ENCODE results near the gene MAP9. TPM values are rescaled to one million over a fixed set of nuclear protein-coding genes. Genes with fewer than 3 reads are reported as not detected.
A peak's percentile ranks its signal among the peaks of the same experiment; 100 is the strongest.
"Not testable (repeated sequence)": the region's sequence is repeated elsewhere in the genome, so short reads cannot be mapped to it uniquely, and the experiment has no call there.

Gene MAP9
- total RNA-seq, 1 experiment from 2014 or later = 3.6 TPM

DNA sequence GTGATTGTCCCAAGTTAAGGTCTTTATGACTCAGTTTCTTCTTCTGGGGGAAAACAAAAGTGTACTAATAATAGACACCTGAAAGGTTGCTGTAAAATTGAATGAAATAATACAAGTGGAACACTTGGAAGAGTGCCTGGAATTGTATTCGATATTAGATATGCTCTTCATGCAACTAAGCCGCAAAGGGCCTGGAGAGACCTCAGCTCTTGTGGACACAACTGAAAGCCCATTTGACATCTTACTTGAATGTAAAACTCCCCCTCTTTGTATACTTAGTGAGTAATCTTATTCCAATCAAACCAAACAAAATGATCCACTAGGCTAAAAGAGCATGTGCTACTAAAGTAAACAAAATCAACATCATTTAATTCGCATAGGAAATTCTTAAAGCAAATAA lies 511 bp upstream of the MAP9 start:
- in situ Hi-C loops (cut with HindIII; ENCODE audit: low pct_unique_long_range_greater_than_20kb, low sequenced_read_pairs) = no loop called here

DNA sequence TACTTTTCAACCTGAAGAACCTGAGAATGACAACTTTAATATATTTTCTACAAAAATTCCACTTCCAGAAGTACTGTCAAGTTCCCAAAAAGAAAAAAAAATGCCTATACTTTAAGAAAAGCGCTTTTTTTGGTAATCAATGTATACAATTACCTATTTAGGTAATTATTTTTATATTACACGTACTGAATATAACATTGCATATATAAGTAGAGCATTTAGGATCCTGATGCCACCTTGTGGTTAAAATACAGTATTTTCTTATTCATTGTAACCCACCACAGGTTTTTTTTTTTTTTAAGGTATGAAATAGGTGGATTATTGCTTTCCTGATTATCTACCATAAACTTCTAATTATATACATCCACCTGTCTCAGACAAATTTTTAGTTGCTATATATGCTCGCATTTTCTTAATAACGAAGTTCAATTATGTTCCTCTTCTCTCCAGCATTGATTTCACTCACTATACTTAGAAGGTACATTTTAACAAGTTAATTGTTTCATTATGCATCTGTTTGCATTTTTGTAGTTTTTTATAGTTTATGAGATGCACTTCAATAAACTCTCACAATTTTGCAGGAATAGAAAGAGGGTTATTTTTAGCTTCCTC lies 5.2 kb downstream of the MAP9 start:
- DNase-seq (ENCODE audit: low read depth, low spot score) = peak; percentile 38
- in situ Hi-C loops (cut with HindIII; ENCODE audit: low pct_unique_long_range_greater_than_20kb, low sequenced_read_pairs) = no loop called here

More for the DNA sequence above, 511 bp upstream of the MAP9 start:
- DNase-seq (ENCODE audit: low read depth, low spot score) = no peak

DNA sequence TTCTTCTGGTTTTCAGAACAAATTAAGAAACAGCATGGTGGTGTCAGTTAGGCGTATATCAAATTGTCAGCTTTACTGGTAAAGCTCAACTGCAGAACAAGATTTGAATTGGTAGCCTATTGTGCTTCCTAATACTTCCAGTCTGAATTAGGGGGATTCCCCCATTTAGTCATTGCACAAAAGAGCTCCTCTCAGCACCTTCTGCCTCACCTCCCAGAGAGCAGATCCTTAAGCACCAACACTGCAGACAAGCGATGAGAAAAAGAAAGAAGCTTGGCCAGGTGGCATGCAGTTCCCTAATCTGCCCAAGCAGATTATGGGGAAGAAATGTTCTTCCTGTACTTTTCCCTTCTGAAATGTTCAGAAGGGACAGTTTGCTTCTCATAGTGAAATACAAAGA lies 9.2 kb downstream of the MAP9 start:
- no peak for DNase-seq (ENCODE audit: low read depth, low spot score)
- in situ Hi-C loops (cut with HindIII; ENCODE audit: low pct_unique_long_range_greater_than_20kb, low sequenced_read_pairs) = no loop called here

GRCh38 chr4:155353923-155354540 lies 22.7 kb downstream of the MAP9 start:
- DNase-seq (ENCODE audit: low read depth, low spot score) = peak; percentile 65
- in situ Hi-C loops (cut with HindIII; ENCODE audit: low pct_unique_long_range_greater_than_20kb, low sequenced_read_pairs) = no loop called here

GRCh38 chr4:155342142-155342541 lies 34.6 kb downstream of the MAP9 start:
- DNase-seq (ENCODE audit: low read depth, low spot score) = peak; percentile 13
- in situ Hi-C loops (cut with HindIII; ENCODE audit: low pct_unique_long_range_greater_than_20kb, low sequenced_read_pairs) = no loop called here

DNA sequence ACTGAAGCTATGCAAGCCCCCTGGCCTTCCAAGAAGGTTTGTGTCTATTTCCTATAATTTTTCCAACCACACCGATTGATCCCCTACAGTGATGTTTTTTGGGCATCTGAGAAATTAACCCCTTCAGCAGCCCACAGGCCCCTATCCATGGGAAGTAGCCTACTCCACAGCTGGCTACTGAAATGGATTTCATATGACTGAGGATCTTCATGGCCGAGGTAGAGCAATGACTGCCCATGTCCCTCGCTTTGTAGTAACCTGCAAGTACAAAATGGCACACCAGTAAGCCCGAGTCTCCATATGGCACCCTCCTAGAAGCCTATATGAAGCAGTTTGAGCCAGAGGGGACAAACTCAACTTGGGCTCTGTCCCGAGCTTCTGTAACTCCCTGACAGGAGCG lies 36.8 kb downstream of the MAP9 start:
- no peak for DNase-seq (ENCODE audit: low read depth, low spot score)
- in situ Hi-C loops (cut with HindIII; ENCODE audit: low pct_unique_long_range_greater_than_20kb, low sequenced_read_pairs) = no loop called here

- in situ Hi-C loops (cut with HindIII; ENCODE audit: low pct_unique_long_range_greater_than_20kb, low sequenced_read_pairs) = no loop called here
- no peak for DNase-seq (ENCODE audit: low read depth, low spot score)
Observed at GRCh38 chr4:155339588-155339987, 37.2 kb downstream of the MAP9 start.

GRCh38 chr4:155338196-155338595 lies 38.6 kb downstream of the MAP9 start:
- in situ Hi-C loops (cut with HindIII; ENCODE audit: low pct_unique_long_range_greater_than_20kb, low sequenced_read_pairs) = no loop called here
- no peak for DNase-seq (ENCODE audit: low read depth, low spot score)

DNA sequence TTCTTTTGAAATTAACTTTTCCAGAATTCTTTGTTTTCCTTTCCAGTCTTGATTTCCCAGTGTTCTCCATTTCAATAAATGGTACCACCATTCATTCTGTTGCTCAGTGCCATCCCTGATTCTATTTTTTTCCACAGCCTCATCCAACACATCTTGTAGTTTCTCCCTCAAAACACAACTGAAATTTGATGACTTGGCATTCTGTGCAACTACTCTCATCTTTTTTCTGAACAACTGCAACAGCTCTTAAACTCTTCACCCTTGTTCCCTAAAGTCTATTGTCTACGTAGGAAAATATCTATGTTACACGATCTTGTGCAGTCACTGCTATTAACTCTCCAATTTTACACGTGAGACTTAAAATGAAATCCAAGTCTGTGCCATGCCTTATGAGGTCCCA lies 40.5 kb downstream of the MAP9 start:
- DNase-seq (ENCODE audit: low read depth, low spot score) = no peak
- in situ Hi-C loops (cut with HindIII; ENCODE audit: low pct_unique_long_range_greater_than_20kb, low sequenced_read_pairs) = no loop called here

DNA sequence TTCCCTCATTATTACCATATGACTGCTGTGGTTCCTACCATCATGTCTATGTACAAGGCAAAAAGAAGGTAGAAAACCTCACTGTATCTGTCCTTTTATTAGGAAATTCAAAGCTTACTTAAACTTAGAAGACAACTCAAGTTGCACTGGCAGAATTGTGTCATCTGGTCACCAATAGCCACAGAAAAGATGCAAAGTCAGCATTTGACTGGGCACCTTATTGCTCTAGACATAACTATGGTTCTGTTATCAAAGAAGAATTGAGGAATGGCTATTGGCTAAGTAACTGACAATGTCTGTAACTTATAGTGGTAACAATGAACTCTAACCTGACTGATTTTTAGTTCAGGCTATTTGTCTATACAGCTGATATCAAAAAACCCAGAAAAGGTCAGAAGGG lies 45.3 kb downstream of the MAP9 start:
- in situ Hi-C loops (cut with HindIII; ENCODE audit: low pct_unique_long_range_greater_than_20kb, low sequenced_read_pairs) = no loop called here

DNA sequence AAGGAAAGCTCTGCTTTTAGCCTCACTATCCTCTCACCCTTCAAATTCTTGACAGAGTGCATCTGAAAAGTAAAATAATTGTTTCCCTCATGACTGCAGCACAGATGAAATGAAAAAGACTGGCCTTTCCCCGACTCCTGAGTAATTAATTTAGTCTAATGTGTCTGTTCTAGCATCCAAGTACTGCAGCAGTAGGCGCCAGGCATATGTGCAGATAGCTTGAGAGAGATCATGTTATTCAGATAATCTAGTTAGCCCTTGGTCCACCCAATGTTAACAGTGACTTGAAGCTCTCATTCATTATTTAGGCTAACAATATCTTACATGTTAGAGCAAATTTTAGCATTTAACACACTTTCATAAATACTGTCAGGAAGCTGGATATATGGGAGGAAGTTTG lies 54.0 kb downstream of the MAP9 start:
- DNase-seq (ENCODE audit: low read depth, low spot score) = no peak
- in situ Hi-C loops (cut with HindIII; ENCODE audit: low pct_unique_long_range_greater_than_20kb, low sequenced_read_pairs) = no loop called here

More for the DNA sequence above, 45.3 kb downstream of the MAP9 start:
- no peak for DNase-seq (ENCODE audit: low read depth, low spot score)

DNA sequence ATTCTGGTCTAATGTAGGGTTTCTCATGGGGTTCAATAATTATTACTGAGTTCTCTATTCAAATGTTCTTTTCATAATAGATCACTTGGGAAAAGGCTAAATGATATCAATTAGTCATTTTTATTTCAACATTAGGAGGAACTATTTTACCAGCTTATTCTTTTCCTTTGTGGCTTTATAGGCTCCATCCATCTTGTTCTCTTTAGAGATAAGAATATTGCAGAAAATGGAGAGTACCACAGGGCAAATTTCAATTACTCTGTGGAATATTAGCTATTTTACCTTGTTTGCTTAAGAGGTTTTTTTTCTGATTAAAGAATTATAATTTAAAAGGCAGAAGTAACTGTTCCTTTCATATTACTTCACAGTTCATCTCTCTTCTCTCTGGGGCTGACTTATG lies 55.8 kb downstream of the MAP9 start:
- in situ Hi-C loops (cut with HindIII; ENCODE audit: low pct_unique_long_range_greater_than_20kb, low sequenced_read_pairs) = no loop called here
- no peak for DNase-seq (ENCODE audit: low read depth, low spot score)

- in situ Hi-C loops (cut with HindIII; ENCODE audit: low pct_unique_long_range_greater_than_20kb, low sequenced_read_pairs) = no loop called here
- no peak for DNase-seq (ENCODE audit: low read depth, low spot score)
Observed at GRCh38 chr4:155319516-155319915, 57.2 kb downstream of the MAP9 start.

- in situ Hi-C loops (cut with HindIII; ENCODE audit: low pct_unique_long_range_greater_than_20kb, low sequenced_read_pairs); DNase-seq (ENCODE audit: low read depth, low spot score): not testable (repeated sequence)
Observed at GRCh38 chr4:155312027-155312426, 64.7 kb downstream of the MAP9 start.

GRCh38 chr4:155307731-155308277 lies 69.0 kb downstream of the MAP9 start:
- in situ Hi-C loops (cut with HindIII; ENCODE audit: low pct_unique_long_range_greater_than_20kb, low sequenced_read_pairs) = no loop called here
- no peak for DNase-seq (ENCODE audit: low read depth, low spot score)

DNA sequence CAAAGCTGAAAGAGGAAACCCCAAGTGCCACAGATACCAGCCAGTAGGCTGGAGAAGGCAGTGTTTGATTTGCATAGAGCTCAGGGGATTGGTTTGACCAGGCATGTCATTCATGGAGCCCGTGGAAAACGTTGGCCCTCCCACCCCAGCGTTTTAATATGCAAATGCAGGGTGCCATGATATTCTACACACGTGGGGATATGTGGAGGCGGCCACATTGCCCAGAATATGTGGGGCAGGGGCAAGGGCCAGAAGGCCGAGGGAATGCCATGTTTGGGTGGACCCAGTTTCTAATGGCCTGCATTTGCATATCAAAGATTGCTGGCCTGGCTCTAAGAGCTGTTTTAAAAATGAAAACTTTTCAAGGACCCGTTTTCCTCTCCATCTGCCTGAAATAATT lies 71.1 kb downstream of the MAP9 start:
- DNase-seq (ENCODE audit: low read depth, low spot score) = no peak
- in situ Hi-C loops (cut with HindIII; ENCODE audit: low pct_unique_long_range_greater_than_20kb, low sequenced_read_pairs) = no loop called here

DNA sequence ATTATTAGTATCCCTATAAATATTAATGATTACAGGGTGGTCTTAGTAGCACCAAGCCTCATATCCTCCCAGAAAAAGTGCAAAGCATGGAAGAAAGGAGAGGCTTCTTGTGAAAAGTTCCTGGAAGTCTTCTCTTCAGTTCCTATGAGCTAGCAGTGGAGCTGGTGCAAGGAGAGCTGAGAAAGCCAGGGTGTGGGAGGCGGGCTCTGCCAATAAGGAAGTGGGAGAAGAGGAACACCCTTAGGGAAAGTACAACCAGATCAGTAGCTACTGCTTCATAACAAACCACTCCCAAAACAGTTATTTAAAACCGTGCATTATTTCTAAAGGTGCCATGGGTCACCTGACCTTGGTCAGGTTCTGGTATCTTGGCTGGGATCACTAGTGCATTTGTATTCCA lies 72.4 kb downstream of the MAP9 start:
- in situ Hi-C loops (cut with HindIII; ENCODE audit: low pct_unique_long_range_greater_than_20kb, low sequenced_read_pairs) = no loop called here
- DNase-seq (ENCODE audit: low read depth, low spot score) = no peak

DNA sequence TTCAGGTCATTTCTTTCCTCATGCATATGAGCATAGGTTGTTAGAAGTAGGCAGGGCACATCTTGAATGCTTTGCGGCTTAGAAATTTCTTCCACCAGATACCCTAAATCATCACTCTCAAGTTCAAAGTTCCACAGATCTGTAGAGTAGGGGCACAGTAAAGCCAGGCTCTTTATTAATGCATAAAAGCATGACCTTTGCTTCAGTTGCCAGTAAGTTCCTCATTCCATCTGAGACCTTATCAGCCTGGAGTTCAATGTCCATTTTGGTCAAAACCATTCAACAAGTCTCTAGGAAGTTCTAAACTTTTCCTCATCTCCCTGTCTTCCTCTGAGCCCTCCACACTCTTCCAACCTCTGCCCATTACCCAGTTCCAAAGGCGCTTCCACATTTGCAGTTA lies 77.7 kb downstream of the MAP9 start:
- in situ Hi-C loops (cut with HindIII; ENCODE audit: low pct_unique_long_range_greater_than_20kb, low sequenced_read_pairs) = no loop called here
- no peak for DNase-seq (ENCODE audit: low read depth, low spot score)
